ENCODE results near the gene TRANK1. TPM values are rescaled to one million over a fixed set of nuclear protein-coding genes. Genes with fewer than 3 reads are reported as not detected.

Gene TRANK1
- total and polyA plus RNA-seq, 2 experiments from 2014 or later, result 1.8 to 6.7 TPM

- Histone ChIP-seq H3K36me3 (ENCODE audit: insufficient read depth) (no peaks in the 10 kb centered on the region), H4K20me1 (replicated peaks; ENCODE audit: insufficient read depth) (no peaks in the 10 kb centered on the region), H3F3A (replicated peaks; ENCODE audit: low read depth) (no peaks in the 10 kb centered on the region), H2AFZ (no peak overlapping the region), H3K4me1 (ENCODE audit: insufficient read depth) (peaks cover 7% of the 10 kb centered on the region), H3K27ac (ENCODE audit: low read depth) (no peak overlapping the region), H3K27me3 (ENCODE audit: insufficient read depth) (no peaks in the 10 kb centered on the region), H3K4me2 (no peak overlapping the region), H3K4me3 (no peak overlapping the region), H3K79me2 (replicated peaks; ENCODE audit: insufficient read depth) (no peaks in the 10 kb centered on the region), H3K9me2 (ENCODE audit: insufficient read depth) (no peaks in the 10 kb centered on the region)
- no peak overlapping the region for H3K4me3 Mint-ChIP-seq
- H3K36me3 Mint-ChIP-seq (ENCODE audit: low read depth), result no peaks in the 10 kb centered on the region
- peaks cover 8% of the 10 kb centered on the region for H3K27me3 Mint-ChIP-seq (ENCODE audit: insufficient read depth, low read depth, poor library complexity)
- TF ChIP-seq ZNF462 (CRISPR knock-in tag; IDR thresholded peaks at IDR 0.05), result no peak
- TF ChIP-seq EZH2phosphoT487 (IDR thresholded peaks at IDR 0.05; ENCODE audit: unreplicated experiment), result no peak
- TF ChIP-seq ETS1 (IDR thresholded peaks at IDR 0.05), result no peak
- TF ChIP-seq REST (IDR thresholded peaks at IDR 0.05; ENCODE audit: unreplicated experiment), result no peak
- no peak for TF ChIP-seq EZH2 (IDR thresholded peaks at IDR 0.05; ENCODE audit: low read depth, unreplicated experiment)
- no peak for TF ChIP-seq POLR2AphosphoS5 (IDR thresholded peaks at IDR 0.05; ENCODE audit: low read depth)
- TF ChIP-seq CTCF (conservative IDR thresholded peaks at IDR 0.05; ENCODE audit: low read depth in 2 of 2), result no peak
- TF ChIP-seq STAT1 (IDR thresholded peaks at IDR 0.05; ENCODE audit: unreplicated experiment), result no peak
- TF ChIP-seq ZNF114 (CRISPR knock-in tag; IDR thresholded peaks at IDR 0.05), result no peak
- TF ChIP-seq JUNB (IDR thresholded peaks at IDR 0.05; ENCODE audit: unreplicated experiment), result no peak
- TF ChIP-seq ZNF331 (CRISPR knock-in tag; IDR thresholded peaks at IDR 0.05; ENCODE audit: low read depth), result no peak
- TF ChIP-seq NANOG (IDR thresholded peaks at IDR 0.05; ENCODE audit: borderline replicate concordance), result no peak
- no peak for TF ChIP-seq CREB1 (CRISPR knock-in tag; IDR thresholded peaks at IDR 0.05; ENCODE audit: low read depth)
- DNase-seq (ENCODE audit: low spot score) (no peak), ATAC-seq (no peak)
- peaks cover 8% of the 10 kb centered on the region; the same call in 2 of the 3 replicates for H3K9me3 Mint-ChIP-seq
- H3K27ac Mint-ChIP-seq, result no peak overlapping the region
- H3K4me1 Mint-ChIP-seq, result peaks cover 17% of the 10 kb centered on the region
Observed at GRCh38 chr3:36973139-36973538, 28.3 kb upstream of the TRANK1 start.
